DOHH2 (cell line): Measurements from ENCODE around the gene HSBP1L1.

Source experiments
- CTCF ChIP-seq: fragments of 200-600 bp; sonication (generic); IDR thresholded peaks from one replicate; pipeline ENCODE4 v1.5.1; 2014; ENCODE audit warnings: antibody characterized with exemption, mild to moderate bottlenecking, low read depth, low read length; ENCODE audit not compliant: poor library complexity, severe bottlenecking
- EZH2phosphoT487 ChIP-seq: fragments of 200-600 bp; sonication (generic); IDR thresholded peaks from 2 replicates; pipeline ENCODE4 v1.6.1; 2017; ENCODE audit warnings: borderline replicate concordance, mild to moderate bottlenecking, antibody characterized with exemption, low read length, moderate library complexity, mixed read lengths

GRCh38 chr18:79918615-79919011 is 45.8 kb upstream of the HSBP1L1 start:
- no peak for TF ChIP-seq CTCF
- no peak for TF ChIP-seq EZH2phosphoT487
